GM23338 (cell line): ENCODE results near the gene BLTP2. TPM values are rescaled to one million over a fixed set of nuclear protein-coding genes. Genes with fewer than 3 reads are reported as not detected.

ENCODE experiments used
- ATAC-seq: fragments of 200-7000 bp; cut with Tn5 transposase; 3 replicates; pipeline ENCODE4 v1.9.1; 2020
- DNase-seq: peaks from one replicate; pipeline ENCODE4 v3.0.0-alpha.2; 2015; ENCODE audit warnings: low spot score
- H2AFZ ChIP-seq: fragments of 200-600 bp; sonication (generic); 2 replicates; pipeline ENCODE4 v1.8.0; 2016; ENCODE audit warnings: antibody characterized with exemption, mild to moderate bottlenecking, moderate library complexity
- H3F3A ChIP-seq: fragments of 200-600 bp; sonication (generic); replicated peaks from 2 replicates; pipeline ENCODE4 v1.8.0; 2017; ENCODE audit warnings: antibody characterized with exemption, mixed run types, low read depth
- H3K27ac ChIP-seq: fragments of 200-600 bp; sonication (generic); 2 replicates; pipeline ENCODE4 v1.6.1; 2016; ENCODE audit warnings: low read depth
- H3K27me3 ChIP-seq: fragments of 200-600 bp; sonication (generic); 2 replicates; pipeline ENCODE4 v1.8.0; 2016; ENCODE audit warnings: mild to moderate bottlenecking, mixed run types, moderate library complexity; ENCODE audit not compliant: insufficient read depth
- H3K36me3 ChIP-seq: fragments of 200-600 bp; sonication (generic); 2 replicates; pipeline ENCODE4 v1.8.0; 2016; ENCODE audit warnings: mild to moderate bottlenecking; ENCODE audit not compliant: insufficient read depth
- H3K4me1 ChIP-seq: fragments of 200-600 bp; sonication (generic); 2 replicates; pipeline ENCODE4 v1.8.0; 2016; ENCODE audit warnings: mild to moderate bottlenecking, moderate library complexity; ENCODE audit not compliant: insufficient read depth
- H3K4me2 ChIP-seq: fragments of 200-600 bp; sonication (generic); 2 replicates; pipeline ENCODE4 v1.7.1; 2017; ENCODE audit warnings: mixed run types
- H3K4me3 ChIP-seq: fragments of 200-600 bp; sonication (generic); 2 replicates; pipeline ENCODE4 v1.6.1; 2016; ENCODE audit warnings: mixed run types
- H3K79me2 ChIP-seq: fragments of 200-600 bp; sonication (generic); replicated peaks from 2 replicates; pipeline ENCODE4 v1.8.0; 2017; ENCODE audit warnings: mild to moderate bottlenecking; ENCODE audit not compliant: insufficient read depth
- H3K9me2 ChIP-seq: fragments of 200-600 bp; sonication (generic); 2 replicates; pipeline ENCODE4 v1.8.0; 2017; ENCODE audit not compliant: insufficient read depth
- H4K20me1 ChIP-seq: fragments of 200-600 bp; sonication (generic); replicated peaks from 2 replicates; pipeline ENCODE4 v1.8.0; 2017; ENCODE audit warnings: mild to moderate bottlenecking; ENCODE audit not compliant: insufficient read depth
- H3K27ac Mint-ChIP-seq: 2 replicates; pipeline ENCODE4 v1.8.0; 2020; ENCODE audit warnings: inconsistent platforms, mild to moderate bottlenecking, moderate library complexity, mixed read lengths
- H3K27me3 Mint-ChIP-seq: 3 replicates; pipeline ENCODE4 v1.8.0; 2022; ENCODE audit warnings: low read depth, mild to moderate bottlenecking, moderate library complexity, mixed read lengths, inconsistent platforms; ENCODE audit not compliant: insufficient read depth, poor library complexity
- H3K36me3 Mint-ChIP-seq: 3 replicates; pipeline ENCODE4 v1.8.0; 2021; ENCODE audit warnings: low read depth, mild to moderate bottlenecking, inconsistent platforms, moderate library complexity, mixed read lengths
- H3K4me1 Mint-ChIP-seq: 3 replicates; pipeline ENCODE4 v1.8.0; 2020; ENCODE audit warnings: mild to moderate bottlenecking, inconsistent platforms, mixed read lengths
- H3K4me3 Mint-ChIP-seq: 3 replicates; pipeline ENCODE4 v1.8.0; 2021; ENCODE audit warnings: moderate library complexity, mild to moderate bottlenecking, inconsistent platforms, mixed read lengths
- H3K9me3 Mint-ChIP-seq: 3 replicates; pipeline ENCODE4 v1.8.0; 2020; ENCODE audit warnings: moderate library complexity, mild to moderate bottlenecking, inconsistent platforms, mixed read lengths
- EZH2 ChIP-seq: fragments of 200-600 bp; sonication (generic); IDR thresholded peaks from one replicate; pipeline ENCODE4 v1.8.0; 2017; ENCODE audit warnings: antibody characterized with exemption, mild to moderate bottlenecking, low read depth; ENCODE audit not compliant: unreplicated experiment
- EZH2phosphoT487 ChIP-seq: fragments of 200-600 bp; sonication (generic); IDR thresholded peaks from one replicate; pipeline ENCODE4 v1.8.1; 2018; ENCODE audit warnings: antibody characterized with exemption; ENCODE audit not compliant: unreplicated experiment
- POLR2AphosphoS5 ChIP-seq: IDR thresholded peaks from 2 replicates; pipeline ENCODE4 v1.6.1; 2016; ENCODE audit warnings: antibody characterized with exemption, low read depth
- REST ChIP-seq: IDR thresholded peaks from one replicate; pipeline ENCODE4 v1.6.1; 2018; ENCODE audit warnings: antibody characterized with exemption; ENCODE audit not compliant: unreplicated experiment
- STAT1 ChIP-seq: IDR thresholded peaks from one replicate; pipeline ENCODE4 v1.6.1; 2016; ENCODE audit warnings: antibody characterized with exemption; ENCODE audit not compliant: unreplicated experiment
- ZNF114 ChIP-seq: fragments of 250-450 bp; sonication (Bioruptor Pico); IDR thresholded peaks from 2 replicates; pipeline ENCODE4 v1.5.0; 2020; ENCODE audit warnings: mild to moderate bottlenecking, moderate library complexity
- polyA plus RNA-seq: library from polyadenylated mRNA; unstranded; fragments of >200 nt; fragmentation: Nextera tagmentation; extraction: Ambion mirVana; gene quantifications from 2 replicates; pipeline ENCODE4 v1.2.1, GENCODE V29; 2016
- total RNA-seq: library from RNA; depleted of rRNA; stranded (reverse); fragments of >200 nt; shearing (Covaris generic); gene quantifications from 2 replicates; pipeline ENCODE4 v1.2.3, GENCODE V29; 2014
- TF ChIP-seq, protein P1 (sequence below): IDR thresholded peaks from 2 replicates; pipeline ENCODE4 v1.6.1; 2016; ENCODE audit warnings: antibody characterized with exemption

BLTP2 gene
- total and polyA plus RNA-seq, 2 experiments from 2014 or later = 58.6 to 166 TPM

DNA sequence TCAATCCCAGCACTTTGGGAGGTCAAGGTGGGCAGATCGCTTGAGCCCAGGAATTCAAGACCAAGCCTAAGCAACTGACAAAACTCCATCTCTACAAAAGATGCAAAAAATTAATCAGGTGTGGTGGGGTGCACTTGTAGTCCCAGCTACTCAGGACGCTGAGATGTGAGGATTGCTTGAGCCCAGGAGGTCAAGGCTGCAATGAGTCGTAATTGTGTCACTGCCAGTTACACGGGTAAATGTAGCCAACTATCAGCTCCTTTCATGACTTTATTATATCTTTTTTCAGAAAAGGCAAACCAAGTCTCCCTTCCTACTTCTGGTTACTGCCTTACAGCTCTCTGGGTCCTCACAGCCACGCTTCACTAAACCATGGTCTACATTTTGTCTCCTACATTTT lies 12.8 kb upstream of the BLTP2 start (continued):
- TF ChIP-seq, protein P1, sequence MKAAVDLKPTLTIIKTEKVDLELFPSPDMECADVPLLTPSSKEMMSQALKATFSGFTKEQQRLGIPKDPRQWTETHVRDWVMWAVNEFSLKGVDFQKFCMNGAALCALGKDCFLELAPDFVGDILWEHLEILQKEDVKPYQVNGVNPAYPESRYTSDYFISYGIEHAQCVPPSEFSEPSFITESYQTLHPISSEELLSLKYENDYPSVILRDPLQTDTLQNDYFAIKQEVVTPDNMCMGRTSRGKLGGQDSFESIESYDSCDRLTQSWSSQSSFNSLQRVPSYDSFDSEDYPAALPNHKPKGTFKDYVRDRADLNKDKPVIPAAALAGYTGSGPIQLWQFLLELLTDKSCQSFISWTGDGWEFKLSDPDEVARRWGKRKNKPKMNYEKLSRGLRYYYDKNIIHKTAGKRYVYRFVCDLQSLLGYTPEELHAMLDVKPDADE = no peak
- TF ChIP-seq EZH2 (no peak), POLR2AphosphoS5 (no peak)

GRCh38 chr17:28655160-28655559 lies 10.2 kb upstream of the BLTP2 start:
- H3K4me2 ChIP-seq = no peak overlapping the region
- Mint-ChIP-seq H3K9me3 (peaks cover 23% of the 10 kb centered on the region), H3K36me3 (peaks cover 37% of the 10 kb centered on the region), H3K27ac (no peak overlapping the region), H3K4me3 (no peak overlapping the region), H3K27me3 (no peaks in the 10 kb centered on the region), H3K4me1 (no peaks in the 10 kb centered on the region; the same call in 2 of the 3 replicates)
- H3K9me2 ChIP-seq = no peaks in the 10 kb centered on the region
- H3K79me2 ChIP-seq = peaks cover 46% of the 10 kb centered on the region
- H3K36me3 ChIP-seq = peaks cover 28% of the 10 kb centered on the region
- ATAC-seq (no peak), DNase-seq (no peak)
- H3K27ac ChIP-seq = no peak overlapping the region
- 0 out of 2 replicates have a peak, but pooled peaks cover 2% of the 10 kb centered on the region for H3F3A ChIP-seq
- H2AFZ ChIP-seq = no peak overlapping the region
- no peaks in the 10 kb centered on the region for H3K4me1 ChIP-seq
- no peaks in the 10 kb centered on the region for H3K27me3 ChIP-seq
- TF ChIP-seq, protein P1 = no peak
- no peak for TF ChIP-seq ZNF114 (CRISPR knock-in tag)
- TF ChIP-seq REST = no peak
- TF ChIP-seq STAT1 = no peak
- no peak for TF ChIP-seq POLR2AphosphoS5
- H4K20me1 ChIP-seq = peaks cover 17% of the 10 kb centered on the region
- H3K4me3 ChIP-seq = no peak overlapping the region

DNA sequence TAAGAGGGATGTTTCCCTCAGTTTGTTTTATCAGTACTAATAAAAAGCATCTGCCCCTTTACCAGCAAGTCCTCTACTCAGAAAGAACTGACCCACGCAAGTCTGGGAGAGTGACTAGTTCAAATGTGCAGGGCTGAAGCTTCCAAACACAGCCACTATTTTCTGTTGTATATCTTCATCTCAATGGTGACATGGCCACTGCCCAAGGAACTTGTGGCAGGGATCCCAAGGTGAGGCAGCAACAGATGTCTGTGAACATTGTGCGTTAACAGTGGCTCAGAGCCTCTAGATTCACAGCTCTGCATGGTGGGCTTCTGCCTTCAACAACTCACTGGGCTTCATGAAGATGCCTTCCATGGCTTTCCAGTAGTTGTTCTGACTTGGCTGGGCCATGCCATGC lies 3.7 kb upstream of the BLTP2 start:
- Histone ChIP-seq H3K79me2 (peaks cover 24% of the 10 kb centered on the region), H3F3A (peaks cover 16% of the 10 kb centered on the region; the same call in 1 of the 2 replicates), H3K27ac (no peak overlapping the region), H3K4me2 (no peak overlapping the region), H3K27me3 (no peaks in the 10 kb centered on the region), H3K4me1 (peaks cover 11% of the 10 kb centered on the region; the same call in 1 of the 2 replicates), H3K36me3 (peaks cover 13% of the 10 kb centered on the region; the same call in 1 of the 2 replicates), H3K9me2 (no peaks in the 10 kb centered on the region), H3K4me3 (no peak overlapping the region), H2AFZ (no peak overlapping the region), H4K20me1 (peaks cover 12% of the 10 kb centered on the region)
- DNase-seq (no peak), ATAC-seq (no peak)
- peaks cover 14% of the 10 kb centered on the region for H3K4me1 Mint-ChIP-seq
- H3K4me3 Mint-ChIP-seq = no peak overlapping the region
- no peak overlapping the region for H3K27ac Mint-ChIP-seq
- H3K27me3 Mint-ChIP-seq = peaks cover 7% of the 10 kb centered on the region
- no peaks in the 10 kb centered on the region for H3K9me3 Mint-ChIP-seq
- peaks cover 38% of the 10 kb centered on the region for H3K36me3 Mint-ChIP-seq
- TF ChIP-seq, protein P1 = no peak
- TF ChIP-seq EZH2phosphoT487 (no peak), ZNF114 (CRISPR knock-in tag) (no peak), STAT1 (no peak)
